22Rv1 (cell line): Measurements from ENCODE around the gene ALDH2.
"Not testable (repeated sequence)": the region's sequence is repeated elsewhere in the genome, so short reads cannot be mapped to it uniquely, and the experiment has no call there.

Experiments
- H3K27ac ChIP-seq: fragments of 450-650 bp; 2 replicates; pipeline ENCODE4 v1.5.1; 2017
- ZFX ChIP-seq: fragments of 450-650 bp; IDR thresholded peaks from 2 replicates; pipeline ENCODE4 v1.6.1; 2017; ENCODE audit warnings: antibody characterized with exemption, borderline replicate concordance
- TF ChIP-seq, protein P1 (sequence below): fragments of 450-650 bp; IDR thresholded peaks from 2 replicates; pipeline ENCODE4 v1.5.1; 2017; ENCODE audit warnings: mild to moderate bottlenecking

The ALDH2 gene

DNA sequence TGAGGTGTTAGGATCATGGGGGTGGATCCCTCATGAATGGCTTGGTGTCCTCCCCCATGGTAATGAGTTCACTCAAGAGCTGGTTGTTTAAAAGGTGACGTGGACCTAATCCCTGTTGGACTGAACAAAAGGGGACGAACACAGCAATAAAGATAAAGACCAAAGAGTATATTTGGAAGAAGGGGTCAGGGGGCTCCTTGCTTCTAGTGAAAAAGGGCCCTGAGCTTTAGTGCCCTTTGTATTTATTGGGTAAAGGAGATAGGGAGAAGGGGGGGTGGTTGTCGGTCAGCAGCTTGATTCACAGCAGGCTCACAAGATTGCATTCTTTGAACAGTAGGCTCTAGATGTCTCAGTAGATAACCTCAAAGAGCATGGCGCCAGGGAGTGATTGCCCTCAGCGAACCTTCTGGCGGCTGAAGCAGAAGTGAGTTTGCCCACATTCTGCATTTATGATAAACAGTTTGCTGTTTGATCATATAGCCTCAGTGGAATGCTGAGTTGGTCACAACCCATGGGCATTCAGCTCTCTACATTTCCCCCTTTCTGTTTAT lies 49.4 kb downstream of the ALDH2 start:
- TF ChIP-seq, protein P1, sequence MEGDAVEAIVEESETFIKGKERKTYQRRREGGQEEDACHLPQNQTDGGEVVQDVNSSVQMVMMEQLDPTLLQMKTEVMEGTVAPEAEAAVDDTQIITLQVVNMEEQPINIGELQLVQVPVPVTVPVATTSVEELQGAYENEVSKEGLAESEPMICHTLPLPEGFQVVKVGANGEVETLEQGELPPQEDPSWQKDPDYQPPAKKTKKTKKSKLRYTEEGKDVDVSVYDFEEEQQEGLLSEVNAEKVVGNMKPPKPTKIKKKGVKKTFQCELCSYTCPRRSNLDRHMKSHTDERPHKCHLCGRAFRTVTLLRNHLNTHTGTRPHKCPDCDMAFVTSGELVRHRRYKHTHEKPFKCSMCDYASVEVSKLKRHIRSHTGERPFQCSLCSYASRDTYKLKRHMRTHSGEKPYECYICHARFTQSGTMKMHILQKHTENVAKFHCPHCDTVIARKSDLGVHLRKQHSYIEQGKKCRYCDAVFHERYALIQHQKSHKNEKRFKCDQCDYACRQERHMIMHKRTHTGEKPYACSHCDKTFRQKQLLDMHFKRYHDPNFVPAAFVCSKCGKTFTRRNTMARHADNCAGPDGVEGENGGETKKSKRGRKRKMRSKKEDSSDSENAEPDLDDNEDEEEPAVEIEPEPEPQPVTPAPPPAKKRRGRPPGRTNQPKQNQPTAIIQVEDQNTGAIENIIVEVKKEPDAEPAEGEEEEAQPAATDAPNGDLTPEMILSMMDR: no peak
- no peak for TF ChIP-seq ZFX
- H3K27ac ChIP-seq: no peak overlapping the region

DNA sequence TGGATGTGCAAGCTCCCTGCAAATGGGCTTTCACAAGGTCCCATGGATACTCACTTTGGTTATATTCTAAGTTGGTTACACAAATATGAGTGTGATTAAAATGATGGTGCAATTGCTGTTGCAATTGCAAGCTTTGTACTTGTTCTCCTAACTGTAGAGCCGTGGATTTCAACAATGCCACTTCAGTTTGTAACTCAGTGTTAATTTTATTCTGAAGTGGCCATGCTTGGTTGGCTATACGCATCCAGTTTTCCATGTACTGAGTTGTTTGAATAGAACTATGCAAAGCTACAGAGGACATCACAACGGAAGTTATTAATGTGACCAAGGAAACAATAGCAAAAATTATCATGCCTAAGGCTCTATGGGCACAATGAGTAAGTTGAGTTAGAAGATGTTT lies 50.2 kb downstream of the ALDH2 start:
- not testable (repeated sequence) for H3K27ac ChIP-seq

DNA sequence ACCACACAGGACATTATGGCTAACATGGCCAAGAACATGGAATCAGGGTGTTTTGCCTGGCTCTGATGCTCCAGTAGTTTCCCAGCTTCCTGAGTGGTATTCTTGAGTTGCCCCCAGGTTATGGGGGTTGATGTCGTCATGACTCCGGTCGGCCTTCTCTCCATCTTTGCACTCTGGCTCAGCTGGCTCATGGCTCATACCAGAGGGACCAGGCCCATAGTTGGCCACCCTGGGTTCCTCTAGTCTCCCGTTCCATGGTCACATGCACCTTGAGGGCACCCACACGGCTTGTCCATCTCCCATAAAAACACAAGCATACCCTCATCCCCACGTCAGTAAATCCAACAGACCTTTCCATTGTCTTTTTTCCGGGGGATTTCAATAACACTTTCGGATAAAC lies 51.6 kb downstream of the ALDH2 start:
- no peak for TF ChIP-seq ZFX
- TF ChIP-seq, protein P1: no peak
- H3K27ac ChIP-seq: no peak overlapping the region

DNA sequence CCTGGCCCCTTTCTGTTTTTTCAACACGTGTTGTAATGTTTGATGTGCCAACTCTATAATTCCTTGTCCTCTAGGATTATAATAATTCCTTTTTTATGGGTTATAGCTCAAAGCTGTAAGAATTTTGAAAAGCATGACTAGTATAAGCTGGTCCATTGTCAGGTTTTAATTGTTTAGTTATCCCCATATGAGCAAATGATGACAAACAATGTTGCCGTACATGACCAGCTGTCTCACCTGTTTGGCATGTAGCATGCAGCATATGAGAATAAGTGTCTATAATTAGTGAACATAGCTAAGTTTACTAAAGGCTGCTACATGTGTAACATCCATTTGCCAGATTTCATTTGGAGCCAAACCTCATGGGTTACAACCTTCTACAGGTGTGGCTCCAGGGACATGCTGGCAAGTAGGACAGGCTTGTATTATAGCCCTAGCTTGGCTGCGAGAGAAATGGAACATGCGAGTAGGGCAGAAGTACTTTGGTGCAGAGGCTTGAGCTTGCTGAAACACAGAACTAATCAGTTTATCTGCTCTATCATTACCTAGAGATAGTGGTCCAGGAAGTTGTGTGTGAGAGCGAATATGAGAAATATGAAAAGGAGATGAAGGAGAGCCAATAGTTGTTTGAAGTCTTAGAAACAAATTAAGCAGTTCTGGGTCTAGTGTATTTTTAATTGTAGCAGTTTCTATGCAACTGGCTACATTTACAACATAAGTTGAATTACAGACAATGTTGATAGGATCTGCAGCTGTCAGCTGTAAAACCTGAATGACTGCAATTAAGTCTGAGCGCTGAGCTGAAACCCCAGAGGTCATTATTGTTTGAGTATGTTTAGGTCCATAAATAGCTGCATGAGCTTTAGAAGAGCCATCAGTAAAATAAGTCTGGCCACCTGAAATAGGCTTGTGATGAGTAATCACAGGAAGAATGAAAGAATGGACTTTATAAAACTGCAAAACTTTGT lies 52.7 kb downstream of the ALDH2 start:
- TF ChIP-seq, protein P1: no peak
- TF ChIP-seq ZFX: no peak
- no peak overlapping the region for H3K27ac ChIP-seq

DNA sequence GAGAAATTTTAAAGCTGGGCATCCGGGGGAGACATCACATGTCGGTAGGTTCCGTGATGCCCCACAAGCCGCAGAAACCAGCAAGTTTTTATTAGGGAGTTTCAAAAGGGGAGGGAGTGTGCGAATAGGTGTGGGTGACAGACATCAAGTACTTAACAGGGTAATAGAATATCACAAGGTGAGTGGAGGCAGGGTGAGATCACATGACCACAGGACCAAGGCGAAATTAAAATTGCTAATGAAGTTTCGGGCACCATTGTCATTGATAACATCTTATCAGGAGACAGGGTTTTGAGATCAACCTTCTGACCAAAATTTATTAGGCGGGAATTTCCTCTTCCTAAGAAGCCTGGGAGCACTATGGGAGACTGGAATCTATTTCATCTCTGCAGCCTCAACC lies 54.1 kb downstream of the ALDH2 start:
- H3K27ac ChIP-seq: not testable (repeated sequence)

DNA sequence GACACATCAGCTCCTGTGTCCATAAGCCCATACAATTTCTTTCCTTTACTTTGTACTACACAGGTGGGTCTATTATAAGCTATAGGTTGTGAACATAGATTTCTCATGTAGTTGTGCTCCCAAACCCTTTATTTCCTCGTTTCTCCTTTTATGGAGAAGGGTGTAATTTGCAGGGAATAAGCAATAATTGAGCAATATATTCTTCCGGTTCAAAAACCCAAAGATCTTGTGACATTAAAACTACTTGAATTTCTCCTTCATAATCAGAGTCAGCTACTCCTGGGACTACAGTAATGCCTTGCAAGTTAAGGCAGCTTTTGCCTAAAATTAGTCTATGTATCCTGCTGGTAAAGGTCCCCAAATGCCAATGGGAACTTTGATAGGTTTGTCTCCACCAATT lies 56.2 kb downstream of the ALDH2 start:
- TF ChIP-seq ZFX: no peak
- TF ChIP-seq, protein P1: no peak
- no peak overlapping the region for H3K27ac ChIP-seq

DNA sequence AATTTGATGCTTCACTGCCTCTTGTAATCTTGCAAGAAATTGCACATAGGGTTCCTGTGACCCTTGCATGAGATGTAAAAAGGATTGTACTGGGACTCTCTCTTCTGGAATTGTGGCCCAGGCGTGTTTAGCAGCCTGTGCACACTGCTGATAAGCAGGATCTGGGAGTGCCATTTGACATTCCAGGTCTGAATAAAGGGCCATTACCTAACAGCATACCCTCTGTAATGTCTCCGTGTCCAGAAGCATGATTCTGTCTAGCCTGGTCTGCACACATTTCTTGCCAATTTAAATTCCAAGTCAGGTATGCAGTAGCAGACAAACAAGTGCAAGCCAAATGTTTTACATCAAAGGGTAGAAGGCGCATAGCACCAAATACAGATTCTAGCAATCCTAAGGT lies 57.2 kb downstream of the ALDH2 start:
- no peak for TF ChIP-seq ZFX
- no peak overlapping the region for H3K27ac ChIP-seq

DNA sequence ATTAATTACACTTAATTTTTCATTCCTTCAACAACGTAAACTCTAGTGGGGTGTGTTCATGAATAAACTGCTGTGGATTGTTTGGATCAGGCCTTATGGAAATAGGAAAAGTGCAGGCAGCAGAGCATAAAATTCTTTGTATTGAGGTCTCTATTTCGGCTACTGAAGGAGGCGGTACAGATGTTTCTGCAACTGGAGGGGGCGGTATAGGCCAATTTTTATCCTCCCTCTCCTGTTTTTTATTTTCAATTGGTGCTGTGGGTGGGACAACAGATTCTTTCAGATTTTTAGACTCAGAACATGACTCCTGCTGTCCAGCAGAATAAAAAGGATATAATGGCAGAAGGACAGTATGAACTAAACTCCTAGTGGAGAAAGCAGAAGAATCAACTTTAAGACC lies 57.6 kb downstream of the ALDH2 start:
- H3K27ac ChIP-seq: not testable (repeated sequence)
- TF ChIP-seq, protein P1: peak; percentile 64

DNA sequence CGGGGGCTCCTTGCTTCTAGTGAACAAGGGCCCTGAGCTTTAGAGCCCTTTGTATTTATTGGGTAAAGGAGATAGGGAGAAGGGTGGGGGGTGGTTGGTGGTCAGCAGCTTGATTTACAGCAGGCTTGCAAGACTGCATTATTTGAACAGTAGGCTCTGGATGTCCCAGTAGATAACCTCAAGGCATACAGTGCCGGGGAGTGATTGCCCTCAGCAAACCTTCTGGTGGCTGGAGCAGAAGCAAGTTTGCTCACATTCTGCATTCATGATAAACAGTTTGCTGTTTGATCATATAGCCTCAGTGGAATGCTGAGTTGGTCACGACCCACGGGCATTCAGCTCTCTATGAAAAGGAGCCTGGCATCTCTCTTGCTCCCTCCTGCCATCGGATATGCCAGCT lies 58.8 kb downstream of the ALDH2 start:
- no peak overlapping the region for H3K27ac ChIP-seq
- TF ChIP-seq ZFX: no peak
- TF ChIP-seq, protein P1: no peak
